Heart left ventricle (tissue), 16 donors: Measurements from ENCODE around the gene MMRN2. TPM values are rescaled to one million over a fixed set of nuclear protein-coding genes. Genes with fewer than 3 reads are reported as not detected.

Experiments
- ATAC-seq, 4 donors: fragments of 200-7000 bp; cut with Tn5 transposase; one replicate each; pipeline ENCODE4 v1.9.1; 2020 to 2022; ENCODE audit warnings: moderate library complexity in 4 of 4, mild to moderate bottlenecking in 3 of 4, moderate number of reproducible peaks in 1 of 4
- DNase-seq, 5 donors: peaks; one replicate each; pipeline ENCODE4 v3.0.0-alpha.2; 2020
- H3K27ac ChIP-seq, 12 donors: fragments of 200-600 bp; sonication (generic) in 4 of 12; one replicate each; pipeline versions ENCODE4 v1.5.0 to v1.8.0; 2016 to 2022; ENCODE audit warnings: mild to moderate bottlenecking in 2 of 12
- H3K27me3 ChIP-seq, 9 donors: fragments of 200-600 bp; sonication (generic) in 2 of 9; one replicate each; pipeline versions ENCODE4 v1.5.1 to v1.8.0; 2016 to 2022; ENCODE audit warnings: mild to moderate bottlenecking in 3 of 9
- H3K36me3 ChIP-seq, 9 donors: fragments of 200-600 bp; sonication (generic) in 2 of 9; one replicate each; pipeline versions ENCODE4 v1.5.0 to v1.8.0; 2018 to 2022; ENCODE audit warnings: mild to moderate bottlenecking in 2 of 9
- H3K4me1 ChIP-seq, 12 donors: fragments of 200-600 bp; sonication (generic) in 4 of 12; one replicate each; pipeline versions ENCODE4 v1.5.0 to v1.8.0; 2016 to 2022; ENCODE audit warnings: mild to moderate bottlenecking in 3 of 12
- H3K4me3 ChIP-seq, 12 donors: fragments of 200-600 bp; sonication (generic) in 4 of 12; one replicate each; pipeline versions ENCODE4 v1.5.0 to v1.8.0; 2017 to 2022; ENCODE audit warnings: mild to moderate bottlenecking in 9 of 12, moderate library complexity in 4 of 12
- H3K9me3 ChIP-seq, 12 donors: fragments of 200-600 bp; sonication (generic) in 4 of 12; one replicate each; pipeline versions ENCODE4 v1.5.0 to v1.8.0; 2016 to 2022; ENCODE audit warnings: mild to moderate bottlenecking in 1 of 12
- CTCF ChIP-seq, 12 donors: fragments of 200-600 bp; sonication (generic) in 4 of 12; IDR thresholded peaks; one replicate each; pipeline versions ENCODE4 v1.5.0 to v1.8.0; 2018 to 2022; ENCODE audit warnings: antibody characterized with exemption in 12 of 12, mild to moderate bottlenecking in 5 of 12
- POLR2A ChIP-seq, 2 donors: fragments of 450-650 bp; IDR thresholded peaks; one replicate each; pipeline ENCODE4 v1.6.1; 2017; ENCODE audit warnings: antibody characterized with exemption in 2 of 2, mild to moderate bottlenecking in 2 of 2, moderate library complexity in 2 of 2
- WGBS, 4 donors: extraction: QIAGEN DNeasy Blood & Tissue Kit in 2 of 4; methylation state at CpG; one replicate each; pipeline versions ENCODE4 v1.1.5 to v1.1.7; 2013 to 2018; 5-methylcytosine and 5-hydroxymethylcytosine counted together
- intact Hi-C, 10 donors: fragments of 100-400 bp; cut with DNase I; formaldehyde crosslinking; loops; one replicate each; pipeline versions ENCODE4 v1.11.1 to v1.14.2; 2022
- polyA plus RNA-seq, 2 donors: library from polyadenylated mRNA; stranded (reverse); fragments of 200-250 nt; gene quantifications; one replicate each; pipeline ENCODE4 v1.2.3, GENCODE V29; 2013
- total RNA-seq, 9 donors: library from RNA; depleted of rRNA in 2 of 9; stranded (reverse); fragments of >200 nt in 2 of 9; fragmentation: NEBNext Ultra II Directional in 3 of 9; extraction: Animal tissue kit (Norgen Biotek cat#: 25700) in 3 of 9; gene quantifications; one replicate each; pipeline versions ENCODE4 v1.1.0 to v1.2.4, GENCODE V29; 2016 to 2023
- donor health status: ischemic (EF 13 %, LVEDD 7.1; RV severe dilation, severe dysfunction).
- donor health status: healthy with polysubstance abuse.
- donor health status: DM: no; HTN: yes; CAD: no.
- donor health status: DM: no; HTN: no; CAD: no.
- donor health status: ischemic (EF 25% LVEDD 6.9; RV normal size, moderate dysfunction).
- donor health status: ischemic (EF 25% LVEDD 5.7; RV mildly dilated, moderate dysfunction).
- donor health status: healthy.
- donor health status: DM: yes; HTN: yes; CAD: no.
- donor health status: ischemic (EF 35%, LVEDD 5.7; RV mildly dilated, moderate dysfunction).
- donor health status: nonischemic (EF 11% LVEDD 7.7; RV severe dilation, severe dysfunction).
- donor health status: DM: yes; HTN: yes; CAD: no.
- donor health status: PGD.
- donor health status: ischemic (EF 29% LVEDD 5.4; RV normal size, mild dysfunction).
- donor health status: nonischemic (EF 23%, LVEDD 6.1; RV moderate dilation, normal function).

Gene MMRN2
- total and polyA plus RNA-seq, 11 donors = 15.8 to 93.0 (median 32.7) TPM

DNA sequence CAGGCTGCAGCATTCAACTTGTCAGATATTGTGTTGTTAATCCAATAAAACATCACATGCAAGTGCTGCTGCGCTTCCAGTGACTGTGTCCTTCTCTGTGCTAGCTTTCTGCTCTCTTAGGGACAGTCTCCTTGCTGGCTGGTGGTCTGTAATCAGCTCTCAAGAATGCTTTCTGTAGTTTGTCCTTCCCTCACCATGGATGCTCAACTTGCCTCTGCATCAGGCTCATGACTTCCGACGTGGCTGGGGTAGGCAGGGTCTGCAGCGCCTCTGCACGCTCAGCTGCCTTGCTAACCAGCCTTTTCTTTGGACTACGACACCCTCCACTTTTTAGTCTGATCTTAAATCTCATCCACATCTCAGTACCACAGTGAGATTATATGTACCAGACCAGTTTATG is 58.3 kb downstream of the MMRN2 start:
- TF ChIP-seq POLR2A (IDR thresholded peaks at IDR 0.05) (no peak), CTCF (IDR thresholded peaks at IDR 0.05) (no peak)
- 51 to 60% (median 57%) methylated on average over 6 of the region's 6 CpGs for WGBS, 4 donors
- H3K9me3 ChIP-seq = peaks cover 0 to 5% (median 0%) of the 10 kb centered on the region in 12 donors
- no peak for ATAC-seq
- peaks cover 0 to 6% (median 0%) of the 10 kb centered on the region in 9 donors for H3K27me3 ChIP-seq
- intact Hi-C loops = loop anchor here in 9 of 10 donors (1.0 to 10.0 kb wide), 8 partner anchors 144 to 212 kb away; partner anchors contain the start of gene BMPR1A (in 1 of the 9)
- no peak overlapping the region for H3K4me3 ChIP-seq
- H3K4me1 ChIP-seq = peaks cover 0 to 37% (median 18%) of the 10 kb centered on the region in 12 donors
- H3K27ac ChIP-seq = peak overlapping the region in 5 of 12 donors; percentile 7 to 65 (median 20)
- peaks cover 0 to 34% (median 0%) of the 10 kb centered on the region in 9 donors for H3K36me3 ChIP-seq
- no peak for DNase-seq

- WGBS, 4 donors = 59 to 62% (median 60%) methylated on average over 4 of the region's 4 CpGs
- Histone ChIP-seq H3K27me3 (peaks cover 0 to 6% (median 0%) of the 10 kb centered on the region in 9 donors), H3K4me3 (no peak overlapping the region), H3K4me1 (peaks cover 0 to 37% (median 18%) of the 10 kb centered on the region in 12 donors), H3K27ac (peak overlapping the region in 1 of 12 donors; percentile 65), H3K9me3 (peaks cover 0 to 5% (median 0%) of the 10 kb centered on the region in 12 donors), H3K36me3 (peaks cover 0 to 32% (median 0%) of the 10 kb centered on the region in 9 donors)
- TF ChIP-seq POLR2A (IDR thresholded peaks at IDR 0.05) (no peak), CTCF (IDR thresholded peaks at IDR 0.05) (no peak)
- intact Hi-C loops = loop anchor here in 8 of 10 donors (2.0 to 10.0 kb wide), 7 partner anchors 144 to 211 kb away; partner anchors contain the start of gene BMPR1A (in 1 of the 8)
- DNase-seq (no peak), ATAC-seq (no peak)
Observed at GRCh38 chr10:86898511-86898910, 58.9 kb downstream of the MMRN2 start.

GRCh38 chr10:86889997-86890396 is 67.4 kb downstream of the MMRN2 start:
- Histone ChIP-seq H3K27ac (peak overlapping the region in 10 of 12 donors; percentile 59 to 87 (median 72)), H3K4me3 (no peak overlapping the region), H3K36me3 (peaks cover 0 to 25% (median 4%) of the 10 kb centered on the region in 9 donors), H3K27me3 (no peaks in the 10 kb centered on the region), H3K4me1 (peaks cover 0 to 31% (median 16%) of the 10 kb centered on the region in 12 donors), H3K9me3 (no peaks in the 10 kb centered on the region)
- no peak for DNase-seq
- ATAC-seq = peak; percentile 36 to 65 (median 52)
- no peak for TF ChIP-seq CTCF (IDR thresholded peaks at IDR 0.05)
- TF ChIP-seq POLR2A (IDR thresholded peaks at IDR 0.05) = no peak
- intact Hi-C loops = loop anchor here in 7 of 10 donors (2.0 to 10.0 kb wide), 4 partner anchors 133 to 175 kb away; partner anchors contain the start of gene BMPR1A (in 6 of the 7)
- WGBS, 4 donors = 34 to 43% (median 40%) methylated on average over 3 of the region's 3 CpGs

- Histone ChIP-seq H3K9me3 (no peaks in the 10 kb centered on the region), H3K4me3 (no peak overlapping the region), H3K27me3 (no peaks in the 10 kb centered on the region), H3K4me1 (peaks cover 0 to 31% (median 16%) of the 10 kb centered on the region in 12 donors), H3K27ac (peak overlapping the region; percentile 27 to 87 (median 72)), H3K36me3 (peaks cover 0 to 23% (median 0%) of the 10 kb centered on the region in 9 donors)
- DNase-seq (no peak), ATAC-seq (peak; percentile 86 to 87 (median 87))
- intact Hi-C loops = loop anchor here in 4 of 10 donors (2.0 to 5.0 kb wide), 2 partner anchors 131 to 132 kb away; partner anchors contain the start of gene BMPR1A (in 4 of the 4)
- TF ChIP-seq CTCF (IDR thresholded peaks at IDR 0.05) = no peak
- TF ChIP-seq POLR2A (IDR thresholded peaks at IDR 0.05) = no peak
- WGBS, 4 donors = 53 to 56% (median 54%) methylated on average over 7 of the region's 7 CpGs
Observed at GRCh38 chr10:86888585-86889381, 68.6 kb downstream of the MMRN2 start.
